GM12892 (cell line): Measurements from ENCODE around the gene MGMT.

Source experiments
- POLR2A ChIP-seq: IDR thresholded peaks from 2 replicates; pipeline ENCODE4 v1.6.1; 2011; ENCODE audit warnings: low read depth, low read length, control low read depth
- POLR2AphosphoS5 ChIP-seq: IDR thresholded peaks from 2 replicates; pipeline ENCODE4 v1.6.1; 2011; ENCODE audit warnings: low read depth, low read length, control low read depth
- TAF1 ChIP-seq: IDR thresholded peaks from 2 replicates; pipeline ENCODE4 v1.6.1; 2011; ENCODE audit warnings: low read depth, mild to moderate bottlenecking, control low read depth, low read length, borderline replicate concordance

- no peak for TF ChIP-seq TAF1
- no peak for TF ChIP-seq POLR2A
- TF ChIP-seq POLR2AphosphoS5: no peak
These were observed 209.0 kb downstream of the MGMT start for GRCh38 chr10:129676014-129676413.
